GM21390 (cell line): ENCODE measurements around the gene IFNL4.

Experiments used
- ATAC-seq: cut with Tn5 transposase; IDR thresholded peaks from one replicate; pipeline ENCODE4 v1.9.1; 2021; ENCODE audit not compliant: unreplicated experiment

IFNL4 gene

DNA sequence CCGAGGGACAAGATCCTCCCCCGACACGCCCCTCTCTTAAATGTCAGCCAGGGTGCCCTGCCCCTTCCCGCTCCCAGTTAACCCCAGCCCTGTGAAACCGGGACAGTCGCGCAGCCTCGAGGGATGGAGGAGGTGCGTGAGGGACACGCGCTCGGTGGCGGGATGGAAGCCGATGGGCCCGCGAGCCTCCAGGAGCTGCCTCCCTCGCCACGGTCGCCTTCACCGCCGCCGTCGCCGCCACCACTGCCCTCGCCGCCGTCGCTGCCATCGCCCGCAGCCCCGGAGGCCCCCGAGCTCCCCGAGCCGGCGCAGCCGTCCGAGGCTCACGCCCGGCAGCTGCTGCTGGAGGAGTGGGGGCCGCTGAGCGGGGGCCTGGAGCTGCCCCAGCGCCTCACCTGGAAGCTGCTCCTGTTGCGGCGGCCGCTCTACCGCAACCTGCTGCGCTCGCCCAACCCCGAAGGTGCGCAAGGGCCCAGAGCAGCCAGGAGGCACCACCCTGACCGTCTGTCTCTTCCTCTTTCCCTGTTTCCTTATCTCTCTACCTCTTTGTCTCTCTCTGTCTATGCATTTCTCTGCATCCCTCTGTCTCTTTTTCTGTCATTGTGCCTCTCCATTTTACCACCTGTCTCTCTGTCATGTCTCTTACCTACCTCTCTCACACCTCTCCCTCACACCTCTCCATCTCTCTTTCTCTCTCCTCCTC is 51.6 kb downstream of the IFNL4 start, which contains the start of gene NCCRP1:
Gene NCCRP1 (plus strand): TSS at position 105 of the 703 bp plus-strand sequence. CDS start 19 bp downstream, at position 124.
- ATAC-seq: no peak

DNA sequence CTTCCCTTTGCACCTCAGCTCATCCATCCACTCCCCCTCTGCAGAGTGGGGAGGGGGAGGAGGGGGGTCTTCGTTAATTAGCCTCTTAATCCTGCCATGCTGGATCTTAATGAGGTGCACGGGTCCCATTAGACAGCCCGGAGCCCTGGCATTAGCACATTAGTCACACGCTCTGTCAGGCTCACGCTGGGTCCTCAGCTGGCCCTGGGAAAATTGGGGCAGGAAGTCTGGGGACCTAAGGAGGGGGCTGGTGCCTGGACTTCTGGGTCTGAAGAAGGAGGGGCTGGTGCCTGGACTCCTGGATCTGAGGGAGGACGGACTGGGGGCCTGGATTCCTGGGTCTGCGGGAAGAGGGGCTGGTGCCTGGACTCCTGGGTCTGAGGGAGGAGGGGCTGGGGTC is 52.3 kb downstream of the IFNL4 start:
- no peak for ATAC-seq
